ENCODE data around the gene LCE1E. TPM values are rescaled to one million over a fixed set of nuclear protein-coding genes. Genes with fewer than 3 reads are reported as not detected.

LCE1E gene
- polyA plus RNA-seq, 2 of the 4 experiments (the other 2 are of a cell fraction), result not detected

- ATAC-seq (no peak), DNase-seq (ENCODE audit: low read depth in 1 of 2, low spot score in 1 of 2) (no peak), FAIRE-seq (no peak)
- CTCF ChIA-PET, result no interaction called here
- no peaks in the 10 kb centered on the region for H3K4me1 ChIP-seq
- POLR2A ChIA-PET, result interaction anchor here (0.5 kb wide), 1 partner anchor 845 kb away, joined by 4 read pairs; no protein-coding TSS in a partner anchor
- no peak for TF ChIP-seq HDAC2 (IDR thresholded peaks at IDR 0.05)
- TF ChIP-seq EHMT2 (IDR thresholded peaks at IDR 0.05; ENCODE audit: low read depth), result no peak
- TF ChIP-seq CEBPB (IDR thresholded peaks at IDR 0.05), result no peak
- no peak for TF ChIP-seq POLR2AphosphoS2 (conservative IDR thresholded peaks at IDR 0.05; ENCODE audit: low read length)
- TF ChIP-seq BCL3 (IDR thresholded peaks at IDR 0.05), result no peak
- no peak for TF ChIP-seq RAD21 (conservative IDR thresholded peaks at IDR 0.05 in 1 of 2, IDR thresholded peaks at IDR 0.05 in 1 of 2)
- no peak for TF ChIP-seq ZSCAN20 (CRISPR knock-in tag; IDR thresholded peaks at IDR 0.05)
- TF ChIP-seq RFX5 (IDR thresholded peaks at IDR 0.05), result no peak
- no peak for TF ChIP-seq ZFP36 (IDR thresholded peaks at IDR 0.05; ENCODE audit: borderline replicate concordance, partially characterized antibody)
- no peak for TF ChIP-seq HES2 (IDR thresholded peaks at IDR 0.05)
- TF ChIP-seq CBX2 (IDR thresholded peaks at IDR 0.05; ENCODE audit: borderline replicate concordance, low read depth), result no peak
- no peak for TF ChIP-seq ELK1 (IDR thresholded peaks at IDR 0.05; ENCODE audit: low read depth, low read length)
- TF ChIP-seq RARB (CRISPR knock-in tag; IDR thresholded peaks at IDR 0.05), result no peak
- no peak for TF ChIP-seq USF2 (IDR thresholded peaks at IDR 0.05)
- no peak for TF ChIP-seq GATA3 (IDR thresholded peaks at IDR 0.05; ENCODE audit: borderline replicate concordance)
- no peak for TF ChIP-seq HOXB13 (CRISPR knock-in tag; IDR thresholded peaks at IDR 0.05; ENCODE audit: low read depth)
- 29% methylated on average over 3 of the region's 3 CpGs for WGBS (ENCODE audit: missing lambda C conversion rate)
- no peaks in the 10 kb centered on the region for H3K9me3 ChIP-seq
- H3K4me3 ChIP-seq, result no peak overlapping the region
- H3K4me2 ChIP-seq, result no peak overlapping the region
- H3K27ac ChIP-seq, result no peak overlapping the region
These were observed 24.3 kb upstream of the LCE1E start for GRCh38 chr1:152761609-152762213.

- TF ChIP-seq HOXA7 (CRISPR knock-in tag; IDR thresholded peaks at IDR 0.05) (no peak), HES2 (IDR thresholded peaks at IDR 0.05) (no peak), KDM1A (IDR thresholded peaks at IDR 0.05; ENCODE audit: low read depth) (no peak), NFE2L2 (conservative IDR thresholded peaks at IDR 0.05; ENCODE audit: low read length) (no peak), TFCP2L1 (CRISPR knock-in tag; IDR thresholded peaks at IDR 0.05) (no peak), MYC (IDR thresholded peaks at IDR 0.05; ENCODE audit: borderline replicate concordance, low read length) (no peak), FOXS1 (CRISPR knock-in tag; IDR thresholded peaks at IDR 0.05) (no peak), PHF8 (IDR thresholded peaks at IDR 0.05; ENCODE audit: borderline replicate concordance, low read depth) (no peak), EHMT2 (IDR thresholded peaks at IDR 0.05; ENCODE audit: low read depth) (no peak), TP53 (CRISPR knock-in tag; IDR thresholded peaks at IDR 0.05) (no peak), ELK1 (IDR thresholded peaks at IDR 0.05; ENCODE audit: low read depth, low read length) (no peak), HOXB13 (CRISPR knock-in tag; IDR thresholded peaks at IDR 0.05; ENCODE audit: low read depth) (no peak)
- Histone ChIP-seq H3K4me1 (no peaks in the 10 kb centered on the region), H3K4me3 (no peak overlapping the region), H3K4me2 (no peak overlapping the region), H3K27ac (no peak overlapping the region), H3K9me3 (no peaks in the 10 kb centered on the region)
- peak; percentile 60 to 83 for ATAC-seq
- DNase-seq (ENCODE audit: low read depth in 1 of 2, low spot score in 1 of 2), result no peak
- ChIA-PET POLR2A (no interaction called here), CTCF (interaction anchor here (0.7 kb wide), 1 partner anchor 211 kb away, joined by 4 read pairs; no protein-coding TSS in a partner anchor)
- FAIRE-seq, result no peak
- WGBS (ENCODE audit: missing lambda C conversion rate), result 6% methylated on average over 8 of the region's 8 CpGs
These were observed 17.1 kb upstream of the LCE1E start for GRCh38 chr1:152768847-152769533.
